ENCODE results near the gene DOCK4. TPM values are rescaled to one million over a fixed set of nuclear protein-coding genes. Genes with fewer than 3 reads are reported as not detected.
A peak's percentile ranks its signal among the peaks of the same experiment; 100 is the strongest.

The DOCK4 gene
- polyA plus RNA-seq, 2 of the 4 experiments (the other 2 are of a cell fraction): 13.7 to 15.7 TPM

GRCh38 chr7:111919631-111920179 is 286.5 kb downstream of the DOCK4 start:
- CTCF ChIA-PET: no interaction called here
- 0 out of 3 replicates have a peak overlapping the region, but pooled peaks have one; percentile 6 for H3K4me2 ChIP-seq
- peaks cover 13% of the 10 kb centered on the region; the same call in 1 of the 3 replicates for H3K4me1 ChIP-seq
- WGBS (ENCODE audit: missing lambda C conversion rate): 48% methylated on average over 5 of the region's 5 CpGs
- no peak for FAIRE-seq
- no peaks in the 10 kb centered on the region for H3K9me3 ChIP-seq
- no peak overlapping the region for H3K27ac ChIP-seq
- no peak overlapping the region for H3K4me3 ChIP-seq
- DNase-seq (ENCODE audit: low read depth in 1 of 2, low spot score in 1 of 2): no peak
- POLR2A ChIA-PET: no interaction called here
- TF ChIP-seq RCOR1 (IDR thresholded peaks at IDR 0.05; ENCODE audit: low read depth, low read length): no peak
- no peak for TF ChIP-seq ZFP36 (IDR thresholded peaks at IDR 0.05; ENCODE audit: borderline replicate concordance, partially characterized antibody)
- no peak for TF ChIP-seq ZNF302 (CRISPR knock-in tag; IDR thresholded peaks at IDR 0.05)
- TF ChIP-seq SREBF2 (IDR thresholded peaks at IDR 0.05): no peak
- TF ChIP-seq FOSB (CRISPR knock-in tag; IDR thresholded peaks at IDR 0.05): no peak
- TF ChIP-seq RARB (CRISPR knock-in tag; IDR thresholded peaks at IDR 0.05): no peak
- no peak for TF ChIP-seq HOXB13 (CRISPR knock-in tag; IDR thresholded peaks at IDR 0.05; ENCODE audit: low read depth)
- TF ChIP-seq CTCF (IDR thresholded peaks at IDR 0.05): no peak
- no peak for TF ChIP-seq HOXA7 (CRISPR knock-in tag; IDR thresholded peaks at IDR 0.05)
- TF ChIP-seq PBX3 (IDR thresholded peaks at IDR 0.05): no peak
- no peak for TF ChIP-seq TP53 (CRISPR knock-in tag; IDR thresholded peaks at IDR 0.05)
- TF ChIP-seq JUN (IDR thresholded peaks at IDR 0.05): no peak
- no peak for TF ChIP-seq CBX2 (IDR thresholded peaks at IDR 0.05; ENCODE audit: borderline replicate concordance, low read depth)
- TF ChIP-seq RNF2 (IDR thresholded peaks at IDR 0.05; ENCODE audit: borderline replicate concordance, low read depth): no peak
- no peak for TF ChIP-seq HOXB5 (CRISPR knock-in tag; IDR thresholded peaks at IDR 0.05)
- TF ChIP-seq CEBPB (IDR thresholded peaks at IDR 0.05): no peak
- no peak for TF ChIP-seq MAFK (IDR thresholded peaks at IDR 0.05; ENCODE audit: partially characterized antibody)
- no peak for TF ChIP-seq E2F6 (IDR thresholded peaks at IDR 0.05; ENCODE audit: borderline replicate concordance, low read depth)
- no peak for TF ChIP-seq REST (IDR thresholded peaks at IDR 0.05)
- no peak for TF ChIP-seq TFCP2L1 (CRISPR knock-in tag; IDR thresholded peaks at IDR 0.05)
- no peak; a peak in 2 of 6 replicates for ATAC-seq

- TF ChIP-seq RAD21 (conservative IDR thresholded peaks at IDR 0.05 in 1 of 2, IDR thresholded peaks at IDR 0.05 in 1 of 2): no peak
- TF ChIP-seq KDM1A (IDR thresholded peaks at IDR 0.05; ENCODE audit: low read depth): no peak
- no peak for TF ChIP-seq RCOR1 (IDR thresholded peaks at IDR 0.05; ENCODE audit: low read depth, low read length)
- no peak for TF ChIP-seq CBX8 (IDR thresholded peaks at IDR 0.05)
- TF ChIP-seq ZNF302 (CRISPR knock-in tag; IDR thresholded peaks at IDR 0.05): no peak
- FAIRE-seq (no peak), DNase-seq (ENCODE audit: low read depth in 1 of 2, low spot score in 1 of 2) (no peak), ATAC-seq (no peak)
- Histone ChIP-seq H3K27ac (no peak overlapping the region), H3K4me2 (no peak overlapping the region), H3K4me3 (no peak overlapping the region), H3K4me1 (peaks cover 13% of the 10 kb centered on the region; the same call in 1 of the 3 replicates), H3K9me3 (no peaks in the 10 kb centered on the region)
- 96% methylated on average over 2 of the region's 2 CpGs for WGBS (ENCODE audit: missing lambda C conversion rate)
- CTCF ChIA-PET: no interaction called here
- POLR2A ChIA-PET: no interaction called here
Observed at GRCh38 chr7:111919164-111919563, 287.0 kb downstream of the DOCK4 start.
